HG03521 (cell line): ENCODE data around the gene PXK.
"Not testable (repeated sequence)": the region's sequence is repeated elsewhere in the genome, so short reads cannot be mapped to it uniquely, and the experiment has no call there.

Experiments used
- ATAC-seq: cut with Tn5 transposase; IDR thresholded peaks from one replicate; pipeline ENCODE4 v1.9.1; 2021; ENCODE audit warnings: mild to moderate bottlenecking, moderate library complexity; ENCODE audit not compliant: unreplicated experiment

The PXK gene

GRCh38 chr3:58414538-58415197, 82.0 kb downstream of the PXK start:
- no peak for ATAC-seq

- ATAC-seq = no peak
Measured at GRCh38 chr3:58416191-58416590, 83.5 kb downstream of the PXK start.

- ATAC-seq = no peak
Measured at GRCh38 chr3:58417075-58417474, 84.4 kb downstream of the PXK start.

- no peak for ATAC-seq
Measured at GRCh38 chr3:58418227-58418626, 85.5 kb downstream of the PXK start.

GRCh38 chr3:58419780-58420507, 87.3 kb downstream of the PXK start:
- peak; percentile 58 for ATAC-seq

- no peak for ATAC-seq
Measured at GRCh38 chr3:58421004-58421403, 88.3 kb downstream of the PXK start.

- ATAC-seq = no peak
Measured at GRCh38 chr3:58422756-58423325, 90.1 kb downstream of the PXK start.

GRCh38 chr3:58424613-58425012, 91.9 kb downstream of the PXK start:
- no peak for ATAC-seq

GRCh38 chr3:58425782-58426181, 93.1 kb downstream of the PXK start:
- no peak for ATAC-seq

GRCh38 chr3:58427661-58428361, 95.1 kb downstream of the PXK start:
- ATAC-seq = no peak

GRCh38 chr3:58429657-58430056, 97.0 kb downstream of the PXK start:
- peak; percentile 33 for ATAC-seq

- no peak for ATAC-seq
Measured at GRCh38 chr3:58432905-58433304, 100.2 kb downstream of the PXK start.

GRCh38 chr3:58433400-58434167, 100.9 kb downstream of the PXK start, which contains the start of gene PDHB:
Gene PDHB, minus strand, starts transcription at chr3:58433832. Its CDS starts 23 bp downstream, at chr3:58433809.
- ATAC-seq = peak; percentile 92

- no peak for ATAC-seq
Measured at GRCh38 chr3:58434168-58434504, 101.4 kb downstream of the PXK start.

GRCh38 chr3:58434511-58434910, 101.8 kb downstream of the PXK start:
- ATAC-seq = no peak

GRCh38 chr3:58434990-58435389, 102.3 kb downstream of the PXK start:
- ATAC-seq = no peak

- not testable (repeated sequence) for ATAC-seq
Measured at GRCh38 chr3:58437276-58437675, 104.6 kb downstream of the PXK start.

GRCh38 chr3:58440996-58441355, 108.3 kb downstream of the PXK start:
- not testable (repeated sequence) for ATAC-seq

GRCh38 chr3:58441514-58442450, 109.1 kb downstream of the PXK start:
- ATAC-seq = no peak

- ATAC-seq = no peak
Measured at GRCh38 chr3:58452176-58452575, 119.5 kb downstream of the PXK start.
